NCI-H82 (cell line): ENCODE results near the gene NEMF.
"Not testable (repeated sequence)": the region's sequence is repeated elsewhere in the genome, so short reads cannot be mapped to it uniquely, and the experiment has no call there.

Experiments
- DNase-seq: peaks from one replicate; lab custom pipeline; 2025; lab: John Stamatoyannopoulos, UW

Gene NEMF

DNA sequence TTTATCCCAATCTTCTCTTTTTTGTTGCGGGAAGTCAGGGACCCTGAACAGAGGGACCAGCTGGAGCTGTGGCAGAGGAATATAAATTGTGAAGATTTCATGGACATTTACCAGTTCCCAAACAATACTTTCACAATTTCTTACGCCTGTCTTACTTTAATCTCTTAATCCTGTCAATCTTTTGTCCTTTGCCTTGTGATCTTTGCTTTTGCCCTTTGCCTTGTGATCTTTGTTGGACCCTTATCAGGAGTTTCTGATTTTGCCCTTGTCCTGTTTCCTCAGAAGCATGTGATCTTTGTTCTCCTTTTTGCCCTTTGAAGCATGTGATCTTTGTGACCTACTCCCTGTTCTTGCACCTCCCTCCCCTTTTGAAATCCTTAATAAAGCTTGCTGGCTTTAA, 36.5 kb downstream of the NEMF start:
- not testable (repeated sequence) for DNase-seq

DNA sequence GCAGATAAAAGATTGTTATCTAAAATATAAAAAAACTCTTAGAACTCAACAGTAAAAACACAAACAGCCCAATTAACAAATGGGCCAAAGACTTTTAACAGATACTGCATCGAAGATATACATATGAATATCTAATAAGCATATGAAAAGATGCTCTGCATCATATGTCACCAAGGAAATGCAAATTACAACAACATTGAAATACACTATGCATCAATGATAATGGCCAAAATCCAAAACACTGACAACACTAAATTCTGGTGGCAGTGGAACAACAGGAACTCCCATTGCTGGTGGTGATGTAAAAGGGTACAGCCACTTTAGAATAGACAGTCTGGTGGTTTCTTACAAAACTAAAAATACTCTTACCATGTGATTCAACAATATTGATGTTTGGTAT, 43.8 kb downstream of the NEMF start:
- no peak for DNase-seq

DNA sequence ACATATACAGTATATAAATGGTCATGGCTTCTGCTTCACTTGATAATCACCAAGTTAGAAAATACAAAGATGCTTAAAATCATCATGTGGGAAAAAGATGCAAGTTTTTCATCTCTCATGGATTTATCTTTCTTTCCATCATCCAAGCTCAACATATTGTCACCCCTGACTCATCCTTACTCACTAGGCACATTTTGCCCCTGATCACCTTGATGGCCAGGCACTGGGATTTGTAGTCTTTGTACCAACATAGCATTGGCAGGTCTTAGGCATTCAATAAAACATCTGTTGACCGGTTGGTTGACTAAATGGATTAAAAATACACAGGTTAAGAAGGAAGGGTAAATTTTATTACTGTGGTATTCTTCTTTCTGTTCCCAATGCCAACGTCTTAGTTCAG, 56.6 kb downstream of the NEMF start:
- no peak for DNase-seq

DNA sequence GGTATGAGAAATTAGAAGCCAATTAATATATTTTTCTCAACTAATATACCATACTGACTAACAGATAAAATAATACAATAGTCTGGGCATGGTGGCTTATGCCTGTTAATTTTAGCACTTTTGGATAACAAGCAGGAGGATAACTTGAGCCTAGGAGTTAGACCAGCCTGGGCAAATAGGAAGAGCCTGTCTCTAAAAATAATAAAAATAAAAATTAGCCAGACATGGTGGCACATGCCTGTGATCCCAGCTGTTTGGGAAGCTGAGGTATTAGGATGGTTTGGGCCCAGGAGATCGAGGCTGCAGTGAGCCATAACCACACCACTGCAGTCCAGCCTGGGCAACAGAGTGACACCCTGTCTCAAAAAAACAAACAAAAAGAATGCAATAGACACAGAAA, 60.0 kb downstream of the NEMF start:
- no peak for DNase-seq

DNA sequence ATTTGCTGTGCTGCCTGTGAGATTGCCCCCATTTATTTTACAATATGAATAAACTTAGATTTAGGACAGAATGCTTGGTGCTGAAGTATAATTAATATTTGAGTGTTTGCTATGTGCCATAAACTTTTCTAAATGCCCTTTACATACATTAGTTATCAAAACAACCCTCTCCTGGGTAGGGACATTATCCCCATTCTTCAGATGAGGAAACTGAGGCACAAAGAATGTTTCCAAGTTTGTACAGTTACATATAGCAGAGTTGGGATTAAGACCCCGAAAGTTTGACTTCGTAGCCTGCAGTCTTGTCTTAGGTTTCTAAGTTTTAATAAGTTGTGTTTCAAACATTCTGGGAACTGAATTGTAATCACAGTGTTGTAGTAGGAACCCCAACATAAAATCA, 66.3 kb downstream of the NEMF start:
- no peak for DNase-seq

DNA sequence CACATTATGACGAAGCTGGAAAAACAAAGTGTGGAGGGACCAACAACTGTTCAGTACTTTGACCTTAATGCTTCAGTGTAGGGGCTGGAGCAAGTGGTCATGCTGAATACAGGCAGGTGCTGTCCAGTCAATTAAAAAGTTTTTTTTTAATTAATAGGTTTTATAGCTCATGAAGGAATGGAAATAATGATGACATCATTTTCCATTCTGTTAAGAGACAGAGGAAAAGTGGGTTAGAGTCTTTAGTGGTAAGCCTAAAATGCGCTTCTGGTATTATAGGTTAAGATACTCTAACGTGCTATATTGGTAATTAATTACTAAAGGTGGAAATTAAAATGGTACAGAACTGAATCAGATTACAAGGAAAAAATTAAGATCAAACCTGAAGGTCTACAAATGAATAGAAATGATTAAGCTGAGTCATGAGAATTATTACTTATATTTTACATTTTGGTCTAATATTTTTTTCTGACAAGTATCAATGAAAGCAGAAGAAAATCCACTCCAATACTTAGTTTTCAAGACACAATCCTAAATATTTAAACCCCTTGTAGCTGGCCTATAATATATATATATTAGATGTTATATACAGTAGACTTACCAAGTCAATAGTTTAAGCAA, 69.1 kb downstream of the NEMF start:
- no peak for DNase-seq

DNA sequence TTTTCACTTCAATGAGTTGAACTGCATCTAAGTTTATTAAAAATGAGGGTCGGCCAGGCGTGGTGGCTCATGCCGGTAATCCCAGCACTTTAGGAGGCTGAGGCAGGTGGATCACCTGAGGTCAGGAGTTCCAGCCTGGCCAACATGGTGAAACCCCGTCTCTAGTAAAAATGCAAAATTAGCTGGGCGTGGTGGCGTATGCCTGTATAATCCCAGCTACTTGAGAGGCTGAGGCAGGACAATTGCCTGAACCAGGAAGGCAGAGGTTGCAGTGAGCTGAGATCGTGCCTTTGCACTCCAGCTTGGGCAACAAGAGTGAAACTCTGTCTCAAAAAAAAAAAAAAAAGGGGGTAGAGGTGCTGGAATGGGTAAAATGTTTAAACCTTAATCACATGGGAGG, 71.5 kb downstream of the NEMF start:
- not testable (repeated sequence) for DNase-seq

DNA sequence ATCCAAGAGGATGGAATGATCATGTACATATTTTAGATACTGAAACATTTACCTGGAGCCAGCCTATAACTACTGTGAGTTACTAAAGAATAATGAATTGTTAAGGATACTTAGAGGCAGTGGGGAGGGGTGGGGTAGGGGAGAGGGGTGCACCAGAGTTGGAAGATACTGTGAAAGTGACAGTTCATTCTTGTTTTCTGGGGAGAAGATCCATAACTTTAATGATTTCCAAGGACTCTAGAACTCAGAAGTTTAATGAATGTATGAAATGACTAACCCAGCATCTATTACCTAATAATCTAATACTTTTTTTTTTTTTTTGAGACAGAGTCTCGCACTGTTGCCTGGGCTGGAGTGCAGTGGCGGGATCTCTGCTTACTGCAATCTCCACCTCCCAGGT, 74.2 kb downstream of the NEMF start:
- no peak for DNase-seq

DNA sequence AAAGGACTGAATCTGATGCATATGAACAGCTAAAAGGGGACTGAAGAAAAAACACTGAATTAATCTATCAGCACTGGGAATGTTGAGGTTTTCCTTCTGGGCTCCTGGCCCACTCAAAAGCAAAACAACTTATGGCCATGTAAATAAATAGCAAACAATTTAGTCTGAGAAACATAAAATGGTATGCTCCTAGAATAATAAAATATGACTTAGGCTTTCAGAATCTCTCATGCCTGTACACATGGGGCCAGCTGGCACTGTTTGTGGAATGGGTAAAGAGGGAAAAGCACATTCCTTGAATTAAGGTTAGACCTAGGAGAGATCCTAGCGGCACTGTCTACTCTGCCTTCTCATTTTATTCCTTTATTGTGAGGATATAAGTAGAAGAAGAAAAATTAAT, 78.5 kb downstream of the NEMF start:
- no peak for DNase-seq

DNA sequence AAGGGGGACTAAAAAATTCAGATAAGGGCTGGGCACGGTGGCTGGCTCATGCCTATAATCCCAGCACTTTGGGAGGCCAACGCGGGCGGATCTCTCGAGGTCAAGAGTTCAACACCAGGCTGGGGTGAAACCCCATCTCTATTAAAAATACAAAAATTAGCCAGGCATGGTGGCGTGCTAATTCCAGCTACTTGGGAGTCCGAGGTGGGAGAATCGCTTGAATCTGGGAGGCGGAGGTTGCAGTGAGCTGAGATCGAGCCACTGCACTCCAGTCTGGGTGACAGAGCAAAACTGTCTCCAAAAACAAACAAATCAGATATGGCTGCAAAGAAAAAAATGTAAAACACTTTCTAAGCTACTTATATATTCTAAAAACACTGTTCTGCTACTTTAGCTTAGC, 80.9 kb downstream of the NEMF start:
- not testable (repeated sequence) for DNase-seq

DNA sequence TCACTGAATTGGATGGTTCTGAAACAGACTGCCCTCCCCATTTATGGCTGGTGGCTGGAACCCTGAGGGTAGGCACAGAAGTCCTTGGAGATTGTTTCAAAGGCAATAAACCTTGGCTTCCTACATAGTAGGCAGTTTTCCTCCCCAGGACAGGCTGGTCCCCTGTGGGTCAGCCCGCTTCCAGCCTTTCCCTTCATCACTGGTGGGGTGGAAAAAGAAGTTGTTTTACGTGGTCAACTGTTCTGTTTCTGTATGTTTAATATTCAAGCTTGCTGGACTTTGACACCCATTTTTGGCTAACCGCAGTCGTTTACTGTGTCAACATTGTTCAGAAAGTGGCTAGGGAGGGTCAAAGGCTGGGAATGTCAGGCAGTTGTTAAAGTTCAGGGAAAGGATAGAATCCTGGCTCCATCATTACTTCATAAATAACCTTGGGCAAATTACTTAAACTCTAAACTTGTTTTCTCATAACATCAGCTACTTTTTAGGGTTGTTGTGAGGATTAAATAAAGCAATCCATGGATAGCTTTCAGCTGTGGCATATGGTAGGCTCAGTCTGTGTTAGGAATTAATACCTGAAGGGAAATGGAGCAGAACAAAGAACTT, 82.3 kb downstream of the NEMF start:
- DNase-seq, result peak; percentile 53

DNA sequence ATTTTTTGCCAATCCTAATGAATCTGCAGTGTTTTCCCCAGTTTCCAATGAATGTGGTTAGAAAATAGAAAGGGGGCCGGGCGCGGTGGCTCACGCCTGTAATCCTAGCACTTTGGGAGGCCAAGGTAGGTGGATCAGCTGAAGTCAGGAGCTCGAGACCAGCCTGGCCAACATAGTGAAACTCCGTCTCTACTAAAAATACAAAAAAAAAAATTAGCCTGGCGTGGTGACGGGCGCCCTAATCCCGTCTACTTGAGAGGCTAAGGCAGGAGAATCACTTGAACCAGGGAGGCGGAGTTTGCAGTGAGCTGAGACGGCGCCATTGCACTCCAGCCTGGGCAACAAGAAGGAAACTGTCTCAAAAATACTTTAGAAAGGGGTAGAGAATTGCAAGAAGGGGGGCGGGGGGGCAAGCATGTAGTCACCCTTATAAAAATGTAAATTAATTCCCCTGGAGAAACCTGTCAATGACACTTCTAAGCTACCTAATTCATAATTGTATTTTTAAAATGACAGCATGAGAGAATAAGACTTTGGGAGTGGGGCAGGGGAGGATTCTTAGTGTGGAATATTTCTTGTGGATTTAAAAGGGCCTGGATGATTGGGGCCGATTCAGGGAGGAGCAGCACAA, 82.9 kb downstream of the NEMF start:
- DNase-seq, result peak; percentile 40

DNA sequence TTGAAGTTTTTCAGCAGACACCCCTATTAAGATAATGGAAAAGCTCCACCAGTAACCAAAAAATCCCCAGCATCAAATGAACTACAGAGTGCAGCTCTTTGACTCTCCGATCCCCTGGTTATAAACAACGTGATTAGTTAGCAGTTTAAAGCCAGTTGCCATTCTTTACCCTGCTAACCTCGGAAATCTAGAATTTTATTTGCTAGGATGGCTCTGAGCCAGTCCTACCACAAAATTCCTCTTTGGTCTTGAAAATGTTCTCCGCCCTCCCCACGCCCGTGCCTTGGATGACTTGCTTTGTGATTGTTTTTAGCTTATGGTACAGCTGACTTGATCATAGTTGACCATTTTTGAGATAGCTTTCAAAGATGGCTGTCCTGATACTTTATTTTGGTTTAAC, 83.4 kb downstream of the NEMF start:
- DNase-seq, result no peak

DNA sequence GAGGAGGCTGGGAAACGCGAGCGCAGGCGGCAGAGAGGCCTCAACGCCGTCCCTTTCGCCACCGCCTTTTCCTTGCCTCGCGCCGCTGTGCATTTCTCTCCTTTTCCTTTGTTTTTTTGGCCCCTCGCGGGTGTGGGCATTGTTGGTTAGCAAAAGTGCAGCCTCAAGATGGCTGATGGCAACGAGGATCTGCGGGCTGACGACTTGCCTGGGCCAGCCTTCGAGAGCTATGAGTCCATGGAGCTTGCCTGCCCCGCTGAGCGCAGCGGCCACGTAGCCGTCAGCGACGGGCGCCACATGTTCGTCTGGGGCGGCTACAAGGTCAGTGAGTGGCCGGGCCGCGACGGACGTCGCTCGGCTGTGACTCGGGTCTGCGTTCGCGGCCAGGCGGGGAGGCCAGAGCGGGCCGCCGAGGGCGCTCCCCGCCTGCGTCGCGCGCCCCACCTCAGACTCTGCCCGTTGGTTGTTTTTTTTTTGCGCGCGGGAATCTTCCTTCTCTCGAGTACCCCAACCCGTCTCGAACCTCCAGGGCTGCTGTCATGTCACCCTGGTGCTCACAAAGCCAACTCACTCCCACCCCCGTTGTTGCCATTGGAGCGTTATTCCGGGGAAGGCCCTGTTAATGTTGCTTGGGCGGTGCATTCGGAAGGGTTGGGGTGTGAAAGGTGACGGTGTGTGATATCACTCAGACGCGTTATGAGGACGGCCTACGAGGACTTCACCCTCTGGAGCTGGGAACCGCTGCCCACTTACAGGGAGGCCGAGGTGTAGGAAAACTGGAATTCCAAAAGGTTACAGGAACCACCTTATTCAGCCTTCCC, 84.1 kb downstream of the NEMF start:
- peak; percentile 55 for DNase-seq

DNA sequence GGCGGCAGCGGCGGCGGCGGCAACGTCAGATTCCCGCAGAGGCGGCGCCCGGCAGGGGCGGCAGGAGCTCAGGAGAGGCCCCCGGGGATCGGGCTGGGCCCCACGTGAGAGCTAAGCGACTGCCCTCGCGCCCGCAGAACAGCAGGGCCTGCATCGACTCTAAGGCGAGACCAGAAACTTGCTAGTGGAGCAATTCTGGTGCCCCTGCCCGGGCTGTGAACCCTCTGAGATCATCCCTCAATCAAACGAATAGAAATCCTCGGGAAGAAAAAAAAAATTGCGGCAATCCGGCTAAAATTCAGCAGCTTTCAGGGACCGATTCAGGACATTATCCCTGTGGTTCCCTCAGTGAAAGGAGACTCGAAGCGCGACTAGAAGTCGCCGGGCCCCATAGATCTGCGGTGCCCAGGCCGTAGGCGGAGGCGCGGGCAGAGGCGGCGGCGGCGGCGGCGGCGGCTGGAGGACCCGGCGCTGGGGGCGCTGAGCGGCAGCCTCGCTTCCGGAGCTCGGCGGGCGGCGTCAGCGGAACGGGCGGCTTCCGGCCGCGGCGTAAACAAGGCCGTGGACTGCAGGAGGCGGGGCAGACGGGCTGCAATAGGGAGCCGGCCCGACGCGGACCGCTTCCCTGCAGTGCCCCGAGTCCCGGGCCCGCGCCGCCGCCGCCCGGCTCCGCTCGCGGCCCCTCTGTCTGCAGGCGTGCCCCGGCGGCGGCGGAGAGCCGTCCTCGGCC, 84.9 kb downstream of the NEMF start, which contains the start of gene KLHDC2:
Gene KLHDC2, plus strand, starts transcription at position 583 of the 730 bp plus-strand sequence. CDS start 316 bp downstream, outside the sequence.
- peak; percentile 85 for DNase-seq

DNA sequence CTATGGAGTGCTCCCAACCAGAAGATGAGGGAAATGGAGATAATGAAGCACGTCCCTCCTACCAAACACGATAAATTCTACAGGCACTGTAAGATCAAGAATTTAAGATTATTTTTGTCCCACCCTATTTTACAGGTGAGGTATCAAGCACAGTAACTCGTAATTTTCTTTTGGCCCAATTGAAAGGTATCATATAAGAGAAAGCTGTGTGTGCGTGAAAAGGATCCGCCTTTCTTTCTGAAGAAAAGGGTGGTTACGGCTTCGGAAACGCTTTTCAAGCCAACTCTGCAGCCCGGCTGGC, 85.4 kb downstream of the NEMF start:
- no peak for DNase-seq

DNA sequence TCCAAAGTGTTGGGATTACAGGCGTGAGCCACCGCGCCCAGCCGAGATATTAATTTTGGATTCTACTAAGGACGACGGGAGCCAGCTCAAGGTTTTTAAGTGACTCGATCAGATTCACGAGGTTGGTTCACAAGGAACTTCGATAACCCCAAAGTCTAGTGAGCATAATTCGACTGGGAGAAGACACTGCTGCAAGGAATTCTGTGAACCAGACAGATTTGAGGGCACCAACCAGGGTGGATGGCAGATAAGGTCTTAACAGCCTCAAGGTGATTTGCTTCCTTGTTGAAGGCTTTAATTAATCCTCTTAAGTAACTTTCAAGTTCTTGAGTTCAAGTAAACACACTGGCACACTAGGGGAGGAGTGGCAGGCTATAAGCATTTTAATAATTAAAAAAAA, 85.7 kb downstream of the NEMF start:
- DNase-seq, result peak; percentile 90

DNA sequence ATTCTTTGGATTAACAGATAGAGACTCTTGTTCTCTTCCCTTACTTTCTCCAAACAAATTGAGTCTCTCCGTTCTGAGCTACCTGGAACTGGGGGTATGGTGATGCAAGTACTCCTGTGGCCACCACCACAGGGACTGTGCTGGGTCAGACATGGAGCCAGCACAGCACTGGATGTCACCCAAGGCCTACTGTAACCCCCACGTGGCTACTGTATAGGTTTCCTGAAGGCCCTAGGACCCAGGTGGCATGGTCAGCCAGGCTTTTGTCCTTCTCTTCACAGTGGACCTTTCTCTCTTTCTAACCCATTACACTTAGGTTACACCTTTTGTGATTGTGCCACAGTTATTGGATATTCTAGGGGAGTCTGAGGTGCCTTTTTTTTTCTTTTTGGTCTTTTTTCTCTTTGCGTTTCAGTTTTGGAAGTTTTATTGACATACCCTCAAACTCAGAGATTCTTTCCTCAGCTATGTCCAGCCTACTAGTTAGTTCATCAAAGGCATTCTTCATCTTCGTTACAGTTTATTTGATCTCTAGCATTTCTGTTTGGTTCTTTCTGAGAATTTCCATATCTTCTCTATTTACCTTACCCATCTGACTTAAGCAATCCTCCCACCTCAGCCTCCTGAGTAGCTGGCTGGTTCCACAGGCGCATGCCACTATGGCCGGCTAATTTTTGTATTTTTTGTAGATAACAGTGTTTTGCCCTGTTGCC, 90.6 kb downstream of the NEMF start:
- DNase-seq, result no peak

DNA sequence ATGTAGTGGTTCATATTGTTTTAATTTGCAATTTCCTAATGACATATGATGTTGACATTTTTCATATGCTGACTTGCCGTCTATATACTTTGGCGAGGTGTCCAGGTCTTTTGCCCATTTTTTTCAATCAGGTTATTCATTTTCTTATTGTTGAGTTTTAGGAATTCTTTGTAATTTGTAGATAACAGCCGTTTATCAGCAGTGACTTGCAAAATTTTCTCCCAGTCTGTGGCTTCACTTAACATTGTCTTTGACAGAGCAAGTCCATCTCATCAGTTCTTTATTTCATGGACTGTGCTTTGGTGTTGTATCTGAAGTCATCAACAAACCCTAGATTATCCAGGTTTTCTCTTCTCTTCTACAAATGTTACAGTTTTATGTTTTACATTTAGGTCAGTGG, 97.2 kb downstream of the NEMF start:
- DNase-seq, result no peak

DNA sequence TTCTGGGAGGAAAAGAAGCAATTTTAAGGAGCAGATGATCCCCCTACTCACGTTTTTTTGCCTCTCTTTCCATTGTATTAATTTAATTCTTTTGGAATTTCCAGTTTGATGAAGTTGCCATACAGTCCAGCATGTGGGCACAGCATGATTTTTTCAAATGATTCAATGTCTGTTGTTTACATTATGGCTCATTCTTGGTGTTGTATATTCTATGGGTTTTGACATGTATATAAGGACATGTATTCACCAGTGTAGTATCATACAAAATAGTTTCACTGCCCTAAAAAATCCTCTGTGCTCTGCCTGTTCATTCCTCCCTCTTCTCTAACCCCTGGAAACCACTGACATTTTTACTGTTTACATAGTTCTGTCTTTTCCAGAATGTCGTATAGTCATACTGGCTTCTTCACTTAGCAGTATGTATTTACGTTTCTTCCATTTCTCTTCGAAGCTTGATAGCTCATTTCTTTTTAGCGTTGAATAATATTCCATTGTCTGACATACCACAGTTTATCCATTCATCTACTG, 98.0 kb downstream of the NEMF start:
- DNase-seq, result no peak

DNA sequence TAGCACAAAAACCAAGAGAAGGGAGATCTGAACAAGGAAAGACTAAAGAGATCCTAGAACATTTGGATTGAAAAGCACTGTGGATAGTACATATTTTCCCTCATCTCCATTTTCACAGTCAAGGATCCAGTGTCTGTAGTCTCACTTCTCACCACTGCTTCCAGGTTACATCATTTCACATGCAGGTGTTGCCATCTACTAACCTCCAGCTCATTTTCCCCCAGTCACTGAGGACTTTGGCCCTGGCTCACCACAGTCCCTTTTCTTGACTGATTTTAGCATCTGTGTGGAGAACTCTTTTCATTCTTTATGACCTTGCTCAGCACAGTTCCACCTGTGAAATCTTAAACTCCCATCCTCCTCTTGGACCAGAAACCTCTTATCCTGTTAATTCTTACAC, 106.1 kb downstream of the NEMF start:
- not testable (repeated sequence) for DNase-seq
